Measurements from ENCODE around the gene LAMP1.

DNA sequence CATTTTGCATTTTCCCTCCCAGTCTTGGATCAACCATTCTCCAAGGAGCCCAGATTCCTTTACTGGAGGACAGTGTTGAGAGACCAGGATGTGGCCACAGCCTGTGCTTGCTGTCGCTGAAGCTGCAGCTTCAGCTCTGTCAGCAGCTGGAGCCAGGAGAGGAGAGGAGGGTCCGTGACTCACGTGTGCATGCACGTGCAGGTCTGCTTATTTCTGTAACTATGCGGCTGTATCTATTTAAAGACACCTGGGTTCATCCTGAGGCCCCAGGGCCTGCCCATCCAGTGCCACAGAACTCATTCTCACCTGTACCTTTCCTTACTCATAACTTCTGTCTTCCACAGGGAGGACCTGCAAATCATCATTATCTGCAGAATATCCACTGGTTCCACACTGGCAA lies 8.2 kb upstream of the LAMP1 start:
- TF ChIP-seq, protein P1, sequence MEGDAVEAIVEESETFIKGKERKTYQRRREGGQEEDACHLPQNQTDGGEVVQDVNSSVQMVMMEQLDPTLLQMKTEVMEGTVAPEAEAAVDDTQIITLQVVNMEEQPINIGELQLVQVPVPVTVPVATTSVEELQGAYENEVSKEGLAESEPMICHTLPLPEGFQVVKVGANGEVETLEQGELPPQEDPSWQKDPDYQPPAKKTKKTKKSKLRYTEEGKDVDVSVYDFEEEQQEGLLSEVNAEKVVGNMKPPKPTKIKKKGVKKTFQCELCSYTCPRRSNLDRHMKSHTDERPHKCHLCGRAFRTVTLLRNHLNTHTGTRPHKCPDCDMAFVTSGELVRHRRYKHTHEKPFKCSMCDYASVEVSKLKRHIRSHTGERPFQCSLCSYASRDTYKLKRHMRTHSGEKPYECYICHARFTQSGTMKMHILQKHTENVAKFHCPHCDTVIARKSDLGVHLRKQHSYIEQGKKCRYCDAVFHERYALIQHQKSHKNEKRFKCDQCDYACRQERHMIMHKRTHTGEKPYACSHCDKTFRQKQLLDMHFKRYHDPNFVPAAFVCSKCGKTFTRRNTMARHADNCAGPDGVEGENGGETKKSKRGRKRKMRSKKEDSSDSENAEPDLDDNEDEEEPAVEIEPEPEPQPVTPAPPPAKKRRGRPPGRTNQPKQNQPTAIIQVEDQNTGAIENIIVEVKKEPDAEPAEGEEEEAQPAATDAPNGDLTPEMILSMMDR (IDR thresholded peaks at IDR 0.05): no peak
- TF ChIP-seq POLR2A (IDR thresholded peaks at IDR 0.05) (no peak), EP300 (IDR thresholded peaks at IDR 0.05) (no peak)
